HG02884 (cell line): ENCODE measurements around the gene CHMP4B.

Experiments used
- ATAC-seq: cut with Tn5 transposase; IDR thresholded peaks from one replicate; pipeline ENCODE4 v1.9.1; 2021; ENCODE audit warnings: mild to moderate bottlenecking, moderate library complexity; ENCODE audit not compliant: unreplicated experiment

Gene CHMP4B

GRCh38 chr20:33890557-33890956 lies 79.4 kb downstream of the CHMP4B start:
- ATAC-seq: no peak

- ATAC-seq: no peak
Measured at GRCh38 chr20:33893314-33893713, 82.2 kb downstream of the CHMP4B start.

- no peak for ATAC-seq
Measured at GRCh38 chr20:33894798-33895197, 83.7 kb downstream of the CHMP4B start.

GRCh38 chr20:33896509-33896908 lies 85.4 kb downstream of the CHMP4B start:
- ATAC-seq: no peak

- ATAC-seq: no peak
Measured at GRCh38 chr20:33897313-33897912, 86.3 kb downstream of the CHMP4B start.

- ATAC-seq: no peak
Measured at GRCh38 chr20:33899106-33899505, 88.0 kb downstream of the CHMP4B start.

GRCh38 chr20:33900521-33901131 lies 89.5 kb downstream of the CHMP4B start:
- ATAC-seq: no peak

GRCh38 chr20:33901132-33901523 lies 90.0 kb downstream of the CHMP4B start:
- ATAC-seq: no peak

- ATAC-seq: no peak
Measured at GRCh38 chr20:33902011-33902410, 90.9 kb downstream of the CHMP4B start.
